Gastroesophageal sphincter (tissue), 4 donors: ENCODE measurements around the gene MSH5. TPM values are rescaled to one million over a fixed set of nuclear protein-coding genes. Genes with fewer than 3 reads are reported as not detected.

ENCODE experiments used
- ATAC-seq: fragments of 150-250 bp; one replicate; pipeline ENCODE4 v1.9.1; 2016; ENCODE audit warnings: mild to moderate bottlenecking, moderate library complexity
- H3K27ac ChIP-seq, 4 donors: fragments of 200-600 bp; sonication (generic) in 3 of 4; 1 replicate in 3 of 4; 2 replicates in 1 of 4; pipeline ENCODE4 v1.5.1; 2016 to 2019
- H3K27me3 ChIP-seq: fragments of 200-600 bp; sonication (generic); one replicate; pipeline ENCODE4 v1.5.1; 2019
- H3K36me3 ChIP-seq, 2 donors: fragments of 200-600 bp; sonication (generic); one replicate each; pipeline ENCODE4 v1.5.1; 2019; ENCODE audit warnings: control low read depth in 1 of 2
- H3K4me1 ChIP-seq, 3 donors: fragments of 200-600 bp; sonication (generic); 1 replicate in 2 of 3; 2 replicates in 1 of 3; pipeline ENCODE4 v1.5.1; 2016 to 2019; ENCODE audit warnings: control low read depth in 2 of 3
- H3K4me3 ChIP-seq, 2 donors: fragments of 200-600 bp; sonication (generic); one replicate each; pipeline ENCODE4 v1.5.1; 2019; ENCODE audit warnings: mild to moderate bottlenecking in 1 of 2, moderate library complexity in 1 of 2
- H3K9me3 ChIP-seq, 3 donors: fragments of 200-600 bp; sonication (generic); one replicate each; pipeline ENCODE4 v1.5.1; 2017 to 2019; ENCODE audit warnings: control low read depth in 2 of 3
- EP300 ChIP-seq: sonication (generic); formaldehyde crosslinking; IDR thresholded peaks from one replicate; pipeline ENCODE4 v1.6.1; 2017; ENCODE audit warnings: antibody characterized with exemption, mild to moderate bottlenecking
- POLR2A ChIP-seq, 2 donors: fragments of 450-650 bp; IDR thresholded peaks; one replicate each; pipeline ENCODE4 v1.6.1; 2017; ENCODE audit warnings: antibody characterized with exemption in 2 of 2, mild to moderate bottlenecking in 2 of 2, moderate library complexity in 1 of 2
- POLR2AphosphoS5 ChIP-seq: sonication (generic); formaldehyde crosslinking; IDR thresholded peaks from one replicate; pipeline ENCODE4 v1.6.1; 2017; ENCODE audit warnings: antibody characterized with exemption
- WGBS, 2 donors: methylation state at CpG; one replicate each; pipeline ENCODE4 v1.1.5; 2018; ENCODE audit warnings: low coverage in 1 of 2; 5-methylcytosine and 5-hydroxymethylcytosine counted together
- total RNA-seq, 4 donors: library from RNA; depleted of rRNA; stranded (reverse); fragments of >200 nt; gene quantifications; one replicate each; pipeline ENCODE4 v1.1.0, GENCODE V29; 2016
- TF ChIP-seq, protein P1 (sequence below), 4 experiments: fragments of 200-600 bp in 2 of 4; fragments of 450-650 bp in 2 of 4; sonication (generic) in 1 of 4; IDR thresholded peaks; one replicate each; pipeline ENCODE4 v1.5.1; 2017 to 2019; ENCODE audit warnings: antibody characterized with exemption in 4 of 4, mild to moderate bottlenecking in 2 of 4, moderate library complexity in 2 of 4

The MSH5 gene
- total RNA-seq, 4 donors from 2014 or later, result 1.9 to 12.7 (median 6.7) TPM

DNA sequence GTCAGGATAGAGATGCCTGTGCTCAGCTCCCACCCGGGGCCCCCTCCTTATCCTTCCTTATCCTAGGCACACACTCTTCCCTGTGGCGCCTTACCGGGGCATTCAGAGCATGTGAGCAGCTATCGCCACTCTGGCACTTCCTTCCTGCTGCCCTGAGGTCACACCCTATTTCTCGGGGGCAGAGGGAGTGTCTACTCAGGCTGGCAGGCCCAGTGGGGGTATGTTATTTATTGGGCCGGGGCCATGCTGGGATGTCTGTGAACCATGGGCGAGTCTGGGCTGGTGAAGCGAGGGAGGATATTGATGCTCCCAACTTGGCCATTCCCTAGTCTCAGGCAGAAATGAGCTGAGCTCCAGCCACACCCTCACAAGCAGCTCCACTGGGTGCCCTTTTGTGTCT is 28.6 kb upstream of the MSH5 start:
- no peaks in the 10 kb centered on the region for H3K4me1 ChIP-seq
- H3K9me3 ChIP-seq, result no peaks in the 10 kb centered on the region
- no peak overlapping the region for H3K27ac ChIP-seq
- H3K4me3 ChIP-seq, result no peak overlapping the region
- H3K36me3 ChIP-seq, result no peaks in the 10 kb centered on the region
- TF ChIP-seq EP300, result no peak
- no peak for TF ChIP-seq POLR2A (IDR thresholded peaks at IDR 0.05)
- TF ChIP-seq, protein P1, sequence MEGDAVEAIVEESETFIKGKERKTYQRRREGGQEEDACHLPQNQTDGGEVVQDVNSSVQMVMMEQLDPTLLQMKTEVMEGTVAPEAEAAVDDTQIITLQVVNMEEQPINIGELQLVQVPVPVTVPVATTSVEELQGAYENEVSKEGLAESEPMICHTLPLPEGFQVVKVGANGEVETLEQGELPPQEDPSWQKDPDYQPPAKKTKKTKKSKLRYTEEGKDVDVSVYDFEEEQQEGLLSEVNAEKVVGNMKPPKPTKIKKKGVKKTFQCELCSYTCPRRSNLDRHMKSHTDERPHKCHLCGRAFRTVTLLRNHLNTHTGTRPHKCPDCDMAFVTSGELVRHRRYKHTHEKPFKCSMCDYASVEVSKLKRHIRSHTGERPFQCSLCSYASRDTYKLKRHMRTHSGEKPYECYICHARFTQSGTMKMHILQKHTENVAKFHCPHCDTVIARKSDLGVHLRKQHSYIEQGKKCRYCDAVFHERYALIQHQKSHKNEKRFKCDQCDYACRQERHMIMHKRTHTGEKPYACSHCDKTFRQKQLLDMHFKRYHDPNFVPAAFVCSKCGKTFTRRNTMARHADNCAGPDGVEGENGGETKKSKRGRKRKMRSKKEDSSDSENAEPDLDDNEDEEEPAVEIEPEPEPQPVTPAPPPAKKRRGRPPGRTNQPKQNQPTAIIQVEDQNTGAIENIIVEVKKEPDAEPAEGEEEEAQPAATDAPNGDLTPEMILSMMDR (IDR thresholded peaks at IDR 0.05), result no peak
- TF ChIP-seq POLR2AphosphoS5, result no peak
- H3K27me3 ChIP-seq, result peaks cover 8% of the 10 kb centered on the region
- no peak for ATAC-seq
- 72 to 79% methylated on average over 4 of the region's 8 CpGs for WGBS, 2 donors

DNA sequence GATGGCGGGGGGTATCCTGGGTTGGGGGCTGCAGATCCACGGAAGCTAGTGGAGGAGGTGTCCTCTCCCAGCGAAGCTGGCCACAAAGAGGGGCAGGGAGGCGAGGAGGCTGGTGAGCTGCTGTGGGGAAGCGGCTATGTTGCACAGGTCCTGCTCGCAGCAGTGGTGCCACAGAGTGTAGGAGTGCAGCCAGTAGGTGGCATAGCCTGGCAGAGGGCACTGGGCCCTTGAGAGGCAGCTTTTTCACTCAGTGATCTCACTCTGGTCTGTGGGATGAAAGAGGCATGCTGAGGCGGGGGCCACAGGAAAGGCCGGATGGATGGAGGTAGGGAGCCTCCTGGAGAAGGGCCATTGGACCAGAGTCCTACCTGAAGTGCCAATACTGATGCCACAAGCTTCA is 27.5 kb upstream of the MSH5 start:
- Histone ChIP-seq H3K27ac (no peak overlapping the region), H3K36me3 (no peaks in the 10 kb centered on the region), H3K9me3 (no peaks in the 10 kb centered on the region), H3K4me1 (no peaks in the 10 kb centered on the region), H3K4me3 (no peak overlapping the region), H3K27me3 (peaks cover 8% of the 10 kb centered on the region)
- no peak for ATAC-seq
- 69 to 85% methylated on average over 4 to 7 of the region's 8 CpGs for WGBS, 2 donors
- TF ChIP-seq POLR2A (IDR thresholded peaks at IDR 0.05) (no peak), POLR2AphosphoS5 (no peak), EP300 (no peak)
- TF ChIP-seq, protein P1 (IDR thresholded peaks at IDR 0.05), result no peak

DNA sequence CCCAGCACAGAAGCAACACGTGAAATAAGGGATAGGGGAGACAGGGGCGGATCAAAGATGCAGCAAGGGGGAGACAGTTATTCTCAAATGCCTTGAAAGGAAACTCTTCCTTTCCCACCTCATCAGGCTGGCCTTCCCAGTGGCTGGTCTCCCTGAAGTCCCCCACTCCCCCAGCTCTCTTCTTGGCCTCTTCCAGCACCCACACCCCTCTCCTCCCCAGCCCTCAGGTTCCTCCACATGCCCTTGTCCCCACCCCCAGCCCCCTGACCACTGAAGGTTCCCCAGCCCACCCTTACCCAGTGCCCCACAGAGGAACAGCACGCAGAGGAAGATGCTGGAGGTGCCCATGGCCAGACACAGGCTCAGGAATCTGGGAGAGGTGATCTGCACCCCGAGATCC is 26.3 kb upstream of the MSH5 start:
- no peak for ATAC-seq
- no peak for TF ChIP-seq EP300
- TF ChIP-seq POLR2AphosphoS5, result no peak
- TF ChIP-seq POLR2A (IDR thresholded peaks at IDR 0.05), result no peak
- TF ChIP-seq, protein P1 (IDR thresholded peaks at IDR 0.05), result no peak
- Histone ChIP-seq H3K4me3 (no peak overlapping the region), H3K27ac (no peak overlapping the region), H3K27me3 (peaks cover 8% of the 10 kb centered on the region), H3K4me1 (no peaks in the 10 kb centered on the region), H3K36me3 (no peaks in the 10 kb centered on the region), H3K9me3 (no peaks in the 10 kb centered on the region)
- WGBS, 2 donors, result 31 to 77% methylated on average over 2 of the region's 4 CpGs

GRCh38 chr6:31713991-31714684 is 25.7 kb upstream of the MSH5 start:
- no peaks in the 10 kb centered on the region for H3K4me1 ChIP-seq
- no peaks in the 10 kb centered on the region for H3K36me3 ChIP-seq
- H3K9me3 ChIP-seq, result no peaks in the 10 kb centered on the region
- ATAC-seq, result no peak
- H3K4me3 ChIP-seq, result no peak overlapping the region
- no peak for TF ChIP-seq POLR2A (IDR thresholded peaks at IDR 0.05)
- H3K27me3 ChIP-seq, result peaks cover 8% of the 10 kb centered on the region
- H3K27ac ChIP-seq, result no peak overlapping the region
- WGBS, 2 donors, result 21 to 44% methylated on average over 3 to 4 of the region's 5 CpGs

DNA sequence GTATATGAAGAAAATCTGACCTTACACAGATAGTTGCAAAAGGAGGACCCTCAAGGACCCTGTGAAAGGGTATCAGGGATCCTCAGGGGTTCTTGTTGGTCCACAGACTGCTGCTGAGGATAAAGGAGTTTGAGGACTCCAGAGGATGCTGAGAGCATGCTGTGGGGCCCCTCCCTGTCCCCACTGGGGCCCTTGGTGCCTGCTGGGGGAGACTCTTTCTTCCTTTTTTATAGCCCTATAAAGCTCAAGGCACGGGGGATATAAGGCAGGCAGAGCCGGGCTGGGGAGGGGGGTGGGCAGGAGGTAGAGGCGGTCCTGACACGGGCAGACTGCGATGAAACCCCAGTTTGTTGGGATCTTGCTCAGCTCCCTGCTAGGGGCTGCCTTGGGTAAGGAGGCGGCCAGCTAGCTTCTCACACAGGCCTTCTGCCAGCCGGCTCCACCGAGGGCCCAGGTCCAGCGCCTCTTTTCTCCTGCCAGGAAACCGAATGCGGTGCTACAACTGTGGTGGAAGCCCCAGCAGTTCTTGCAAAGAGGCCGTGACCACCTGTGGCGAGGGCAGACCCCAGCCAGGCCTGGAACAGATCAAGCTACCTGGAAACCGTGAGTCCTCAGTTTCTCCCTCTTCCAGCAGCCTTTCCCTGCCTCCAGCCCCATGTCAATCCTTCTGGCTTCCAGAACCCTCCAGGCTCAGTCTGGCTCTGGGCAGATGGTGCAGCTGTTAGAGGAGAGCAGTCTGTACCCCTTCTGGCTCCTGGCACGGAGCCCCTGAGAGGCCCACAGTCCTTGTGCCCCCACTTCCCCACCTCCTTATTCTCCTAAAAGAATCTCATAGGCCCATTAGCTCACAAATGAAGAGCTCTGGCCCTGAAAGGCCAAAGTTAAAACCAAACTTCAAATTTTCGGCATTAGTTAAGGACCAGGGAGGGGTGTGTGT is 24.5 kb upstream of the MSH5 start, which contains the start of gene LY6G6D:
TSS of gene LY6G6D (plus strand) at position 327 of the 937 bp plus-strand sequence. CDS start at position 335, 8 bp downstream.
- ATAC-seq, result no peak
- no peak within 1 kb of the TSS for H3K27ac ChIP-seq
- no peaks in the 10 kb centered on the region for H3K27me3 ChIP-seq
- 73 to 100% methylated on average over 1 of the region's 16 CpGs for WGBS, 2 donors
- H3K9me3 ChIP-seq, result no peaks in the 10 kb centered on the region
- H3K4me1 ChIP-seq, result no peaks in the 10 kb centered on the region
- TF ChIP-seq, protein P1 (IDR thresholded peaks at IDR 0.05), result no peak
- TF ChIP-seq POLR2A (IDR thresholded peaks at IDR 0.05) (no peak), POLR2AphosphoS5 (no peak), EP300 (no peak)
- no peak within 1 kb of the TSS for H3K4me3 ChIP-seq
- H3K36me3 ChIP-seq, result no peaks in the 10 kb centered on the region
